ENCODE measurements around the gene ITGB7. TPM values are rescaled to one million over a fixed set of nuclear protein-coding genes. Genes with fewer than 3 reads are reported as not detected.
"Not testable (repeated sequence)": the region's sequence is repeated elsewhere in the genome, so short reads cannot be mapped to it uniquely, and the experiment has no call there.

The ITGB7 gene
- total and polyA plus RNA-seq, 12 donors: 0.55 to 8.4 (median 1.1) TPM

GRCh38 chr12:53180931-53181645 lies 26.0 kb downstream of the ITGB7 start:
- 1 to 2% methylated on average over 40 to 56 of the region's 57 CpGs for WGBS, 2 donors
- DNase-seq (peak; percentile 75 to 83), ATAC-seq (peak; percentile 73 to 92 (median 78))
- Histone ChIP-seq H3K27me3 (no peaks in the 10 kb centered on the region), H3K4me3 (peak overlapping the region; percentile 43 to 88 (median 78)), H3K4me1 (peaks cover 18 to 52% (median 45%) of the 10 kb centered on the region in 9 donors), H3K36me3 (peaks cover 0 to 44% (median 28%) of the 10 kb centered on the region in 9 donors), H3K27ac (peak overlapping the region; percentile 84 to 97 (median 94)), H3K9me3 (no peaks in the 10 kb centered on the region)
- peak in 3 of 9 donors; percentile 20 to 37 (median 34) for TF ChIP-seq CTCF (IDR thresholded peaks at IDR 0.05)
- intact Hi-C loops (cut with DNase I): no loop called here

GRCh38 chr12:53180220-53180930 lies 26.7 kb downstream of the ITGB7 start, which contains the start of the genes CSAD and ZNF740:
Gene CSAD, minus strand, starts transcription at chr12:53180925. Its CDS starts 7,455 bp downstream, at chr12:53173470.
Gene ZNF740, plus strand, starts transcription at chr12:53180722. Its CDS starts 1,262 bp downstream, at chr12:53181984.
- no peaks in the 10 kb centered on the region for H3K27me3 ChIP-seq
- H3K27ac ChIP-seq: peak within 1 kb of the TSS; percentile 84 to 97 (median 94)
- WGBS, 2 donors: 0% methylated on average over 64 to 69 of the region's 70 CpGs
- H3K9me3 ChIP-seq: no peaks in the 10 kb centered on the region
- no peak for TF ChIP-seq CTCF (IDR thresholded peaks at IDR 0.05)
- intact Hi-C loops (cut with DNase I): no loop called here
- peaks cover 18 to 52% (median 45%) of the 10 kb centered on the region in 9 donors for H3K4me1 ChIP-seq
- peaks cover 0 to 37% (median 21%) of the 10 kb centered on the region in 9 donors for H3K36me3 ChIP-seq
- DNase-seq: peak; percentile 98 to 99
- peak within 1 kb of the TSS; percentile 43 to 88 (median 78) for H3K4me3 ChIP-seq
- ATAC-seq: peak; percentile 98 to 99 (median 99)

GRCh38 chr12:53179687-53180219 lies 27.3 kb downstream of the ITGB7 start:
- Histone ChIP-seq H3K4me1 (peaks cover 18 to 58% (median 45%) of the 10 kb centered on the region in 9 donors), H3K4me3 (peak overlapping the region; percentile 43 to 88 (median 78)), H3K9me3 (no peaks in the 10 kb centered on the region), H3K27me3 (no peaks in the 10 kb centered on the region), H3K36me3 (peaks cover 0 to 31% (median 15%) of the 10 kb centered on the region in 9 donors), H3K27ac (peak overlapping the region; percentile 84 to 97 (median 94))
- ATAC-seq (peak; percentile 11 to 54 (median 20)), DNase-seq (peak in 1 of 2 donors; percentile 34)
- WGBS, 2 donors: 14% methylated on average over 12 of the region's 12 CpGs
- no peak for TF ChIP-seq CTCF (IDR thresholded peaks at IDR 0.05)
- intact Hi-C loops (cut with DNase I): loop anchor here in 1 of 10 donors (10.0 kb wide), 1 partner anchor 65 kb away; no protein-coding TSS in a partner anchor

GRCh38 chr12:53178803-53179202 lies 28.2 kb downstream of the ITGB7 start:
- 96% methylated on average over 14 of the region's 14 CpGs for WGBS, 2 donors
- Histone ChIP-seq H3K4me1 (peaks cover 18 to 51% (median 40%) of the 10 kb centered on the region in 9 donors), H3K36me3 (peaks cover 0 to 23% (median 11%) of the 10 kb centered on the region in 9 donors)
- not testable (repeated sequence) for H3K4me3 ChIP-seq, H3K9me3 ChIP-seq, ATAC-seq, H3K27ac ChIP-seq, DNase-seq, H3K27me3 ChIP-seq
- intact Hi-C loops (cut with DNase I): loop anchor here in 1 of 10 donors (10.0 kb wide), 1 partner anchor 64 kb away; no protein-coding TSS in a partner anchor

GRCh38 chr12:53177447-53177846 lies 29.6 kb downstream of the ITGB7 start:
- peaks cover 0 to 13% (median 7%) of the 10 kb centered on the region in 9 donors for H3K36me3 ChIP-seq
- H3K27ac ChIP-seq, H3K9me3 ChIP-seq, H3K4me3 ChIP-seq, DNase-seq, ATAC-seq, H3K27me3 ChIP-seq: not testable (repeated sequence)
- intact Hi-C loops (cut with DNase I): loop anchor here in 1 of 10 donors (10.0 kb wide), 1 partner anchor 63 kb away; no protein-coding TSS in a partner anchor
- WGBS, 2 donors: 94 to 97% methylated on average over 6 of the region's 6 CpGs
- H3K4me1 ChIP-seq: peaks cover 13 to 37% (median 27%) of the 10 kb centered on the region in 9 donors

Measured in heart right ventricle (tissue), 16 donors.